WERI-Rb-1 (cell line): Measurements from ENCODE around the gene IL1RAPL1.

Source experiments
- DNase-seq: peaks from one replicate; pipeline ENCODE4 v3.0.0-alpha.2; 2020
- H3K27ac ChIP-seq: fragments of 250-450 bp; sonication (Bioruptor Pico); 2 replicates; pipeline ENCODE4 v1.5.1; 2020; ENCODE audit warnings: mild to moderate bottlenecking, moderate library complexity
- H3K27me3 ChIP-seq: fragments of 250-450 bp; sonication (Bioruptor Pico); 2 replicates; pipeline ENCODE4 v1.5.1; 2021; ENCODE audit warnings: mild to moderate bottlenecking, low read depth, moderate library complexity; ENCODE audit not compliant: insufficient read depth, severe bottlenecking
- H3K36me3 ChIP-seq: fragments of 250-450 bp; sonication (Bioruptor Pico); 2 replicates; pipeline ENCODE4 v1.5.1; 2020; ENCODE audit warnings: mild to moderate bottlenecking, moderate library complexity
- H3K4me3 ChIP-seq: 2 replicates; pipeline ENCODE4 v1.5.1; 2011; ENCODE audit warnings: low read depth, mild to moderate bottlenecking, control low read depth, low read length
- H3K9me3 ChIP-seq: fragments of 250-450 bp; sonication (Bioruptor Pico); 2 replicates; pipeline ENCODE4 v1.5.1; 2021; ENCODE audit warnings: mild to moderate bottlenecking, moderate library complexity; ENCODE audit not compliant: severe bottlenecking
- CTCF ChIP-seq: IDR thresholded peaks from 2 replicates; pipeline ENCODE4 v1.5.1; 2011; ENCODE audit warnings: low read depth, mild to moderate bottlenecking, control low read depth, inconsistent platforms, low read length

IL1RAPL1 gene

GRCh38 chrX:28586981-28587551 lies at the start of gene IL1RAPL1:
Gene IL1RAPL1 (plus strand): TSS chrX:28587446.
- peaks cover 6% of the 10 kb centered on the region for H3K27me3 ChIP-seq
- 0 out of 2 replicates have a peak, but pooled peaks have one; percentile 17 for TF ChIP-seq CTCF
- H3K36me3 ChIP-seq, result no peaks in the 10 kb centered on the region
- H3K9me3 ChIP-seq, result no peaks in the 10 kb centered on the region
- H3K27ac ChIP-seq, result no peak within 1 kb of the TSS
- peak within 1 kb of the TSS; percentile 28 for H3K4me3 ChIP-seq
- peak; percentile 8 for DNase-seq

- H3K27me3 ChIP-seq, result peaks cover 4% of the 10 kb centered on the region
- H3K9me3 ChIP-seq, result no peaks in the 10 kb centered on the region
- no peak for DNase-seq
- no peak overlapping the region for H3K27ac ChIP-seq
- TF ChIP-seq CTCF, result no peak
- no peak overlapping the region for H3K4me3 ChIP-seq
- no peaks in the 10 kb centered on the region for H3K36me3 ChIP-seq
Observed at GRCh38 chrX:28542791-28543190, 44.5 kb upstream of the IL1RAPL1 start.

GRCh38 chrX:28549838-28550237 lies 37.4 kb upstream of the IL1RAPL1 start:
- H3K36me3 ChIP-seq, result no peaks in the 10 kb centered on the region
- H3K9me3 ChIP-seq, result no peaks in the 10 kb centered on the region
- H3K27ac ChIP-seq, result no peak overlapping the region
- no peak for DNase-seq
- H3K27me3 ChIP-seq, result no peaks in the 10 kb centered on the region
- H3K4me3 ChIP-seq, result no peak overlapping the region
- no peak for TF ChIP-seq CTCF

GRCh38 chrX:28550331-28550872 lies 36.8 kb upstream of the IL1RAPL1 start:
- Histone ChIP-seq H3K36me3 (no peaks in the 10 kb centered on the region), H3K27me3 (no peaks in the 10 kb centered on the region), H3K9me3 (no peaks in the 10 kb centered on the region), H3K4me3 (no peak overlapping the region), H3K27ac (no peak overlapping the region)
- no peak for DNase-seq
- TF ChIP-seq CTCF, result peak; percentile 28; the same call in 1 of the 2 replicates

- Histone ChIP-seq H3K4me3 (no peak overlapping the region), H3K27ac (no peak overlapping the region), H3K36me3 (no peaks in the 10 kb centered on the region), H3K27me3 (no peaks in the 10 kb centered on the region), H3K9me3 (peaks cover 2% of the 10 kb centered on the region)
- no peak for TF ChIP-seq CTCF
- no peak for DNase-seq
Observed at GRCh38 chrX:28552322-28552721, 34.9 kb upstream of the IL1RAPL1 start.
